ENCODE data around the gene SPRTN.

SPRTN gene

DNA sequence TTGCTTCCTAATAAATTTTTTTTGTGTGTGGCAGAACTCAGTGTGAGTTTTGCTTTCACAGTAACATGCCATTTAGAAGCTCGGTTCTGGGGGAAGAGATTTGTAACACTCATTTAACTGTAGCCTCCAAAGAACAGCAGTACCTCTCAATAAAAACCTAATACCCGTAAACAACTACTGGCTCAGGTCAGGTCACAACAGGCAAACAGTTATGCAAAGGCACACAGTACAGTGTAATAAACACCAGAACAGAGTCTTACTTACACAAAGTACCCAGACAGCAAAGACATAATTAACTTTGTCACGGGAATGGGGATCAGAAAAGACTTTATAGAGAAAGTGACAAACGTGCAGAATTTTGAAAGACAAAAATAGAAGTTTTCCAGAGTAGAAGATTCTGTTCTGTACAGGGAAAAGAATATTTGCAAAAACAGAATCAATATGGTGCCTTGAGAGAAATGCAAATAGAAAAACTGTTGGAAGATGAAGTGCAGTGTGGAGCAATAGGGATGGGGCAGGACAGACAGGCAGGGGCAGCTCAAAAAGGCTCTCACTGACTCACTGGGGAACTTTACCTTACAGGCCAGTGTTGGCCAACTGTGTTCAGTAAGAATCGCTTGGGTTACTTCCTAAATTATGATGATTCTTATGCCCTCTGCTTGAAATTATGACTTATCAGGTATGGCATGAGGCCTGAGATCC is 45.2 kb downstream of the SPRTN start:
- DNase-seq: no peak

DNA sequence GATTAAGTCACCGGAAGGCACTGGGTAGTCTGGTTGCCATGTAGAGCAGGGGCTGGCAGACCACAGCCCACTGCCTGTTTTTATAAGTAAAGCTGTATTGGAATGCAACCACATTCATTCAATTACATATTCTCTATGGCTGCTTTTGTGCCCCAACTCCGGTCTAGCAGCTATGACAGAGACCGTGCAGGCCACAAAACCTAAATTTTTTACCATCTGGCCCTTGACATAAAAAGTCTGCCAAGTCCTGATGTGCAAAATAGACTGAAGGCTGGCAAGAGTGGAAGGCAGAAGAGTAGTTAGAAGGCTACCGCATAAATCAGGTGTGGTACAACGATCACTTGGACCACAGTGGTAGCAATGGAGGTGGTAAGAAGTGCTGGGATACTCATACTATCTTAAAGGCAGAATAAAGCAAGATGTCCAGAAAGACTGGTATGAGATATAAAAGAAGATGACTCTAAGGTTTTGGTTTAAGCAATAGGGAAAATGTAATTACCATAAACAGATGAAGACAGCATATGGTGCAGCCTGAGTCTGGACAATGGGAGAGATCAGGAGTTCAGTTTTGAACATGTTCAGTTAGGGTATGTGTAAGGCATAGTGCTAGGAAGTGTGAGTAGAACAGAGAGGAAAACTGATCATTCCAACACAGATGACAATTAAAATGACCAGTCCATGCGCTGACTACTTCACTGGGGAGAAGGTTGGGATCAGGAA is 46.8 kb downstream of the SPRTN start:
- DNase-seq: no peak

DNA sequence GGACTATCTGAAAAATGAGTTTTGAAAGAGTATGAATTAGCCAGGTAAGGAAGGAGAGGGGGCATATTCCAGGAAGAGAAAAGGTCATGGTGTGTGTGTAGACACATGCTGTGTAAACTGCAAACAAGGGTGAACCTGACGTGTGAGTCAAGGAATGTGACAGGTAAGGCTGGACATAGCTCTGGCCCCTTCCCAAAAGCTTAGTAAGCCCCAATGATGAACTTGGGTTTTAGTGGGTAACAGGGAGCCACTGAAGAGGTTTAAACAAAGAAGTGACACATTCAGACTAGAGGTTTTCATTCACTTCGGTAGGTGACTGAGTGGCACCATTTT is 47.3 kb downstream of the SPRTN start:
- DNase-seq: no peak

DNA sequence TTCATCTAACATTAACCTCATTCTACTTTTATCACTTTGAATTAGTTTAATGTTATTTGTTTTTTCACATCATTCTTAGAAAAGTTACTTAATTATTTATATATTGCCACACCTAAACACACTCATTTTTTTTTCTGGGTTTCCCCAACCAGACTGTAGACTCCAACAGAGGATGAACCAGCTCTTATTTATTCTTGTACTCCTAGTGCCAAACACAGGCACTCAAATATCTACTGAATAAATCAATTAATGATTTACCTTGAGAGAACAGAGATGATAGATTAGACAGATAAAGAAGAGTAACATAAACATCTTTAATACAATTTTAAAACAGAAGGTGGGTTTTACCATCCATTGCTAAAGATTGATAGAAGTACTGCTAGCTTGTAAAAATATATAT is 48.4 kb downstream of the SPRTN start:
- no peak for DNase-seq

DNA sequence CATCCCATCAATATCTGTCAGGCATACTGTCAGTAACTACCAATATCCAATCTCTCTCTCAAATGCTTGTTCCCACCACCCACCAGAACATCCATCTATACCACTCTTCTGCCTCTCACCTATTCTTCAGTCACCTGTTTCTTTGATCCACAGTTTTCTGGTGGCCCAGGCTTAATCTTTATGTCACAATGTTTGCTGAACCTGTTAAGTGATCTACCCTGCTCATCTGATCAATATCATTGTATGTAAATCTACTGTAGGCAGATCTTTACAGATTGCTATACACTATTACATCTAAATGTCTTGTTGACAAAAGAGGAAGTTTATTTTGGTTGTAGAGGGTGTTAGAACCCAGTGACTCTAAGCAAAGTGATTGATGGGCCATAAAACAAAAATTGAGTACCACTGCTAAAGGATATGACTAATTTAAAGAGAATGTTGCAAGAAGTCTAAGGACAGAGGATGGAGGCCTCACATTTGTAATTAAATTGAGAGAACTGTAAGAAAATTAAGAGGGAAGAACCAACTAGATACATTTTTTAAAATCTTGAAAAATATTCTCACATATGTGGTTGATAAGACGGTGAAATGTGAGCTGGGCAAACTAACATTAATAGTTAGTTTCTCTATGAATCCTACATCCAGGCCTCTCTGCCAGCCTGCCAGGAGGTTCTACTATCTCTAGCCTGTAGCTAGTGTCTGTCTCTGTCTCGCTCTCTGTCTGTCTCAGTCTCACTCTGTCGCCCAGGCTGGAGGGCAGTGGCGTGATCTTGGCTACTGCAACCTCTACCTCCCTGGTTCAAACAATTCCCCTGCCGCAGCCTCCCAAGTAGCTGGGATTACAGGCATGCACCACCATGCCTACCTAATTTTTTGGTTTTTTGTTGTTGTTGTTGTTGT is 49.9 kb downstream of the SPRTN start:
- peak; percentile 51 for DNase-seq

DNA sequence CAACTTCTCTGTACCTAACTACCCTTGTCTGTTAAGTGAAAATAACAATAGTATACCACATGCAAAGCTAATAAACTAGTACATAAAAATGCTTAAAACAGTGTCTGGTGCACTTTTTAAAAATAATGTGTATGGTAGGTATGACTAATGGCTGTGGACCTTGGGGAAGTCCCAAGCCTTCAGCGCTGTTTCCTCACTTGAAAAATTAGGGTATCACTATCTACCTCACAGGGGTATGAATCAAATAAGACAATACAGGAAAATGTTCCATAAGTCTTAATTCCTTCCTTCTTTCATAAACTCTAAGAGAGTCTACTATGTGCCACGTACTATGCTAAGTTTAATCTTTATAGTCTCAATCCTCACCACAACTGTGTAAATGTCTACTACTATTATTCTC is 52.0 kb downstream of the SPRTN start:
- DNase-seq: peak; percentile 65

DNA sequence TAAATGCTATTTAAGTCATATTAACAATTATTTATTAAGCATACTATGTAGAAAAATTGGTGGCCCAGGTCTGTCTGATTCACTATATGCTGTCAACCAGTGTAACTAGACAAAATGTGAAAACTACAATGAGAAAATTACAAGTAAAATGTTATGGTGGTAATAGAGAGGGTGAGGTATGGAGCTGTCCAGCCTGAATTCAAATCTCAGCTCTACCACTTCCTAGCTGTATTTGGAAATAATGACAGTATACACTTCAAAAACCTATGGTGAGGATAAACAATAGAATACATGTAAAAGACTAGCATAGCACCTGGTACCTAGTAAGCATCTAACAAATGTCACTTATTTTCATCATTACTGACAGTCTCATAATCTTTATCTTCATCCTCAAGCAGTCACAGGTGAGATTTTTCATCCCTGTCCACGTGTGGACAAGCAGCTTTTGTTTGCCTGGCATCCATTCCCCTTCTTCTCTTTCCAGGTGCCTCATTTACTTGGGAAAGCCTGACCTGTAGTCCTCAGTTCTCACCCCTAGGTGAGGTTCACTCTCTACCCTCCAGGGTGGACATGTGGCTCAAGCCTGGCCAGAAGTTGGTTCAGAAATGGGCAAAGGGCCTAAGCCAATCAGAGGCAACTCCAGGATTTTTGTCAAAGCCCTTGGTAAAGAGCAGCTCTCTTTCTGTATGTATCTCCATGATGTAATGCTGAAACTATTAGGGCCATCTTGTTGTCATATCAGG is 54.5 kb downstream of the SPRTN start:
- no peak for DNase-seq

DNA sequence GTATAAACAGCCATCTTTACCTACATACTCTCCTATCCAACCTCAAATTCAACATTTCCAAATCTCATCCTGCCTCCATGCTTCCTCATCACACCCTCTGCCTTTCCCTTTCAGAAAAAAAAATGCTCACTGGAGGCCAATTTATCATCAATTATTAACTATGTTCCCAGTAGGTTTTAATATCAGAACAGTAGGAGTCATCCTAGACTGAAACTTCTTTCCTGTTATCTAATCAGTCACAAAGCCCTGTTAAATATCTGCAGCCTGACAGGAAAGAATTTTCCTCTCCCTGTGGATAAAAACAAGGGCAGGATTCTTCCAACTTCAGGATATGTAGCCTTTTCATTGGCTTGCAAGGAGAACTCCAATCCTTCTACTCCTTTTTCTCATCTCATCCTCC is 55.6 kb downstream of the SPRTN start:
- DNase-seq: no peak

DNA sequence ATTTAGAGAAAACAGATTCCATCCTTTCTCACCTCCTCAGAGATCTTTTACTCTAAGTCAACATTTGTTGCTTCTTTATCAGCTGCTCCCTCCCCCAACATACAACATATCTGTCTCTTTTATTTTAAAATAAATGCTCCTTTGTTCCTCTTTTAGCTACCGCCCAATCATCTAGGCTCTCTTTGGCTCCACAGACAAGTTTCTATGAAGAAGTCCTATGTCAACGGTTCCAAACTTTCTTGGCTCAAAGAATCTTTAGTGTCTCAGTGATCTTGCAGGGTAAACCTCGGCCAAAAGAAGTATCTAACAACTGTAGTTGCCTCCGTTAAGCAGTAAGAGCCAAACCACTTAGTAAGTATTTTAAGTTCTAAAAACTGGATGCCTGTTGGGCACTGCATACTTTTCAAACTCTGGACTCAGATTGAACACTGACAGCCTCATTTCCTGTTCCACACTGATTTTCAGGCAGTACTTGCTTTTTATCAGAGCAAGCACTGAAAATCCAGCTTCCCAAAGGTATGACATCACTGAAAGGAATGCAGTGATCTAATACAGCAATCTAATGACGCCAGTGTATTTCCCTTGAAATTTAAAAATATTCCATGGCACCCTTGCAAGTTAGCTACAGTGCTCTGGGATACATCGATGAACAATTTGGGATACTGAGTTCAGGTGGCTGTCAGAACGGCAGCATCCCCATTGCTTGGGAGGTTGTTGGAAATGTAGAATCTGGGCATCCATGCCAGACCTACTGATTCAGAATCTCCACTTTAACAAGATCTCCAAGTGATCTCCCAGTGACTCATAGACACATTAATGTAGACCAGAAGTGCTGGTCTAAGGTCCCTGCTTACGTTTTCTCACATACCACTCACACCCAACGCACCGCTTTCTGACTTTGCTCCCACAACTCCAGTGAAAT is 57.2 kb downstream of the SPRTN start:
- peak; percentile 95 for DNase-seq

DNA sequence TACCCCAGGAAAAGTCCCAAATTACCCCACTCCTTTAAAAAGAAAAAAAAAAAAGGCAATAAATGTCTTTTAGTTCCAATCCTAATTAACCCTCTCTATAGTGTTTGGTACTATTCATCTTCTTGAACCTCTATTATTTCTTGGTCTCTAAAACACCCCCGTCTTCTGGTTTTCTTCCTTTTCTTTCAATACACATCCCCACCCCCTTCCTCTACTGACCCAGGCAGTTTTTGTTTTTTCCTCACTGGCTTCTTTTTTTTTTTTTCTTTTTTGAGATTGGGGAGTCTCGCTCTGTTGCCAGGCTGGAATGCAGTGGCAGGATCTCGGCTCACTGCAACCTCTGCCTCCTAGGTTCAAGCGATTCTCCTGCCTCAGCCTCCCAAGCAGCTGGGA is 57.9 kb downstream of the SPRTN start:
- no peak for DNase-seq

DNA sequence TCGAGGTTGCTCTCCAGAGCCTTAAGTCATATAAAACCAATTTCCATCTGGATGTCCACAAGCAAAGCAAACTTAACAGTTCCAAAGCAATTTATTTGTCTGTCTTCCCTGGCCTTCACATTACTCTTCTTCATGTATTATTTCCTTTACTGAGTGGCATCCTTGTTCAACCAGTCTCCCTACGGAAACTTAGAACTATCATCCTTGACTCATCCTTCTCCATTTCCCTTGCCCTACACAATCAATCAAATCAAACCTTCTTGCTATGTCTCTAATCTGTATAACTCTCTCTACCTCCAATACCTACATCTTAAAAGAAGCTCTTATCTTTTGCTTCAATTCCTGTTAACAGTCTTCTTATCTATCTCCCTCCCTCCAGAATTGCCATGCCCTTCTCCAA is 58.5 kb downstream of the SPRTN start:
- no peak for DNase-seq

DNA sequence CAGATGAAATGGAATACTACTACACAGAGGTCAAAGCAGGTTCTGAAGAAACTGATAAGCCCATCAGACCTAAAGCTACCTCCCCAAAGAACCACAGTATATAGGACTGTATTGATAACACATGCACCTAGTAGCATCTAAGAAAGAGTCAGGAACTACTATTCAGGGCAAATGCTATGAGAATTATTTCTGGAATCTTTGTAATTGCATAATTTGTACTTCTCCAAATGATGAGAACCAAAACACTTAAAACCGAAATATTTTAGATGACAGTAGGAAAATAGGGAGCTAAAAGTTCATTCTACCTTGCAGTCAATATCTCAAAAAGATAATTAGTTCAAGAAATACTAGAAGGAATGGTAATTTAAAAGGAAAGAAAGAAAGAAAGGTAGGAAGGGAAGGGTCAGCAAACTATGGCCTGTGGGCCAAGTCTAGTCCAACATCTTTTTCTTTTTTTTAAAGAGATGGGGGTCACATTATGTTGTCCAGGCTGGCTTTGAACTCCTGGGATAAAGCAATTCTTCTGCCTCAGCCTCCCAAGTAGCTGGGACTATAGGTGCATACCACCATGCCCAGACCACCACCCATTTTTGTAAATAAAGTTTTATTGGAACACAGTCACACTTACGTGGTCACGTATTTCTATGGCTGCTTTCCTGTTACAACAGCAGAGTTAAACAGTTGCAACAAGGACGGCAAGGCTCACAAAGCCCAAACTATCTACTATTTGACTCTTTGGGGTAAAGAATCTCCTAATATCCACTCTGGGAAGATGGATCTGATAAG is 60.0 kb downstream of the SPRTN start:
- no peak for DNase-seq

DNA sequence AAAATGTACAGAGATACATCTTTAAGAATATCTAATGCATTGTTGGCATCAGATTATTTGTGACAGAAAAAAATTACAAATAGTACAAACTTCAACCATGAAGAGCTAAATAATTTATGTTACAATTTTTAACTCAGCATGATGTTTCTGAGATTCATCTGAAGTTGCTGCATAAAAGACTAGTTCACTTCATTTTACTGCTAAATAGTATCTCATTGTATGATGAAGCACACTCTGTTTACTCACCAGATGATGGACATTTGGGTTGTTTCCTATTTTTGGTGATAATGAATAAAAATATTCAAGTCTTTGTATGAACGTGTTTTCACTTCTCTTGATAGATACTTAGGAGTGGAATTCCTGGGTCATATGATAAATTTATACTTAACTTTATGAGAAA is 63.4 kb downstream of the SPRTN start:
- no peak for DNase-seq

DNA sequence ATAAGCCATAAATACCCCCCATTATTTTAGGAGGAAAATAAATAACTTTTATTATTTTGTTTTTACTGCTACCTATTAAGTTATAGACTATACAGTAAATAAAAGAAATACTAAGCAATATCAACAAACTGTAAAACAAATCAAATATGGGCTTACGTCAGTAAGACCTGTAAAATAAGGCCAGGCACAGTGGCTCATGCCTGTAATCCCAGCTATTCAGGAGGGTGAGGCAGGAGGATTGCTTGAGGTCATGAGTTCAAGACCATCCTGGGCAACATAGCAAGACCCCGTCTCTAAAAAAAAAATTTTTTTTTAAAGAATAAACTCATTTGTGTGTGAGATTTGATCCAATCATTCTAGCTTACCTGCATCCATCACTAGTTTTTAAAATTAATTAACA is 66.2 kb downstream of the SPRTN start:
- DNase-seq: no peak
